ENCODE measurements around the gene IPO5.

DNA sequence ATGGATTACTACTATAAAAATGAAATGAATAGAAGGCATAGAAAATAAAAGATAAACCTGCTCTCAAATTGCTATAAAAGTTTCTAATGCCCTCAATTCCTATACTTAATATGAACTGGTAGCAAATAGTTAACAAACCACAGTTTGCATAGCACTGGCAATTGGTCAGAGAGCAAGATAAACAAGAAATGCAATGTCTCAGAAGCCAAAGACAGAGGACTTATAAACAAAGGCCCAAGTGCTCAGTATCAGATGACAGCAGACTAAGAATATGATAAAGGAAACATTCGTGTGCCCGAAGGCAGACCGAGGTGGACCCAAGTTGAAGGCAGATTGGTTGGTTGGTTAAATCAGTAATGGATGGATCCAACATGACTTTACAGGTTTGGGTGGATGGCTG lies 50.6 kb downstream of the IPO5 start:
- TF ChIP-seq, protein P1, sequence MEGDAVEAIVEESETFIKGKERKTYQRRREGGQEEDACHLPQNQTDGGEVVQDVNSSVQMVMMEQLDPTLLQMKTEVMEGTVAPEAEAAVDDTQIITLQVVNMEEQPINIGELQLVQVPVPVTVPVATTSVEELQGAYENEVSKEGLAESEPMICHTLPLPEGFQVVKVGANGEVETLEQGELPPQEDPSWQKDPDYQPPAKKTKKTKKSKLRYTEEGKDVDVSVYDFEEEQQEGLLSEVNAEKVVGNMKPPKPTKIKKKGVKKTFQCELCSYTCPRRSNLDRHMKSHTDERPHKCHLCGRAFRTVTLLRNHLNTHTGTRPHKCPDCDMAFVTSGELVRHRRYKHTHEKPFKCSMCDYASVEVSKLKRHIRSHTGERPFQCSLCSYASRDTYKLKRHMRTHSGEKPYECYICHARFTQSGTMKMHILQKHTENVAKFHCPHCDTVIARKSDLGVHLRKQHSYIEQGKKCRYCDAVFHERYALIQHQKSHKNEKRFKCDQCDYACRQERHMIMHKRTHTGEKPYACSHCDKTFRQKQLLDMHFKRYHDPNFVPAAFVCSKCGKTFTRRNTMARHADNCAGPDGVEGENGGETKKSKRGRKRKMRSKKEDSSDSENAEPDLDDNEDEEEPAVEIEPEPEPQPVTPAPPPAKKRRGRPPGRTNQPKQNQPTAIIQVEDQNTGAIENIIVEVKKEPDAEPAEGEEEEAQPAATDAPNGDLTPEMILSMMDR (IDR thresholded peaks at IDR 0.05; ENCODE audit: control extremely low read depth in 1 of 3, insufficient read depth in 1 of 3, low read depth in 1 of 3, low read length in 3 of 3) = no peak
- no peak for TF ChIP-seq SIRT6 (IDR thresholded peaks at IDR 0.05; ENCODE audit: low read length)
- no peak for TF ChIP-seq EZH2 (IDR thresholded peaks at IDR 0.05; ENCODE audit: low read depth, low read length, severe bottlenecking)
- TF ChIP-seq JUN (IDR thresholded peaks at IDR 0.05; ENCODE audit: low read depth, low read length) = no peak
